Renal cortical epithelial cell (primary cell): ENCODE measurements around the gene SLC17A1. TPM values are rescaled to one million over a fixed set of nuclear protein-coding genes. Genes with fewer than 3 reads are reported as not detected.

Source experiments
- DNase-seq: peaks from one replicate; pipeline ENCODE4 v3.0.0-alpha.2; 2011; ENCODE audit warnings: low read depth
- total RNA-seq: library from RNA; depleted of rRNA; stranded (reverse); fragments of >200 nt; gene quantifications from 2 replicates; pipeline ENCODE4 v1.2.3, GENCODE V29; 2014

Gene SLC17A1, protein sequence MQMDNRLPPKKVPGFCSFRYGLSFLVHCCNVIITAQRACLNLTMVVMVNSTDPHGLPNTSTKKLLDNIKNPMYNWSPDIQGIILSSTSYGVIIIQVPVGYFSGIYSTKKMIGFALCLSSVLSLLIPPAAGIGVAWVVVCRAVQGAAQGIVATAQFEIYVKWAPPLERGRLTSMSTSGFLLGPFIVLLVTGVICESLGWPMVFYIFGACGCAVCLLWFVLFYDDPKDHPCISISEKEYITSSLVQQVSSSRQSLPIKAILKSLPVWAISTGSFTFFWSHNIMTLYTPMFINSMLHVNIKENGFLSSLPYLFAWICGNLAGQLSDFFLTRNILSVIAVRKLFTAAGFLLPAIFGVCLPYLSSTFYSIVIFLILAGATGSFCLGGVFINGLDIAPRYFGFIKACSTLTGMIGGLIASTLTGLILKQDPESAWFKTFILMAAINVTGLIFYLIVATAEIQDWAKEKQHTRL
- 7.6 and 18.4 TPM in 2 replicates for total RNA-seq

DNA sequence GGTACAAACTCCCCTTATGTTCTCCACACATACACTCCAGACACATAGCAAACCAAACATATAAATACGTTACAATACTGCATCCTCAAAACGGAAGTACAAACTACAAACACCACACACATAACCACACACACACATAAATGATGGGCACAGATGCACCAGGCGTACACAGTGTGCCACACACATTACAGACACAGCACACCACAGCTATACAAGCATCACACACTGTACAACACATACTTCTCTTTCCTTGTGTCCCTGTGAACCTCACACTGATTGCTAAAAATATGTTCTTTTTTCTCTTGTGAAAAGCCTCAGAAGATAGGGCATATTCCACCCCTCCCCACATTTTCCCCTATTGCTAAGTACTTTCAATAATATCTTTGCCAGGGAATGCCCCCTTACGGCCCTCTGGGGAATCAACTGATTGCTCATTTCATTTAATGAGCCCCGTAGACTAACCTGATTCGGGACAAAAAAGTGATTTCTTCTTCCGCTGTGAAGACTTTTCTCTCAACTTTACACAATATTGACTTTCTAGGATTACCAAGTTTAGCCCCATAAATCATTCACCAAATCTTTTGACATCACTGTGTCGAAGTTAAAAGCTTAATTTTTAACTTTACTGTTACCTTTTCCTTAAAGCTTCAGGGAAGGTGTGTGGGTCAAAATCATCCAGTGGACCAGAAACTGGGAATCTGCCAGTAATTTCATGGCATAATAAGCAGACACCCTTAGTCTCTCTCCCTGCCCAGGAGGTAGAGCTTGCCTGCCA lies at the start of gene SLC17A1:
SLC17A1 (minus strand) TSS at position 521 of the 775 bp plus-strand sequence. CDS start 1,495 bp downstream, outside the sequence.
- DNase-seq, result peak; percentile 93

DNA sequence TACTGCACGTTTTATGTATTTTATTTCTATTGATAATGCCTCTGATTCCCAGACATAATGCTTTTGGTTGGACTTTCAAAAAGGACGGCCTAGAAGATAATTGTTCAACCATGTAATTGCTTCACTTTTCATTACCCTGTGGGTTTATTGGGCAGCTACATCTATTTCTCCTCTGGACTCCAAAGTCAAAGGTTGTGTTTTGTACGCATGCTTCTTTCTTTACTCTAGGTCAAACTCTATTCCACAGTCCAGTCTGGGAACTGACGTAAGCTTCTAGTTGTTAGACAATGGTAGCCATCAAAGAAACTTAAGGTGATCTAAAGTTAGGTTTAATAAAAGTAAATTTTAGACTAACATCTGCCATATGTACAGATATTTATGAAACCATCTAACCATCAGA lies 48.7 kb upstream of the SLC17A1 start:
- DNase-seq, result peak; percentile 45

DNA sequence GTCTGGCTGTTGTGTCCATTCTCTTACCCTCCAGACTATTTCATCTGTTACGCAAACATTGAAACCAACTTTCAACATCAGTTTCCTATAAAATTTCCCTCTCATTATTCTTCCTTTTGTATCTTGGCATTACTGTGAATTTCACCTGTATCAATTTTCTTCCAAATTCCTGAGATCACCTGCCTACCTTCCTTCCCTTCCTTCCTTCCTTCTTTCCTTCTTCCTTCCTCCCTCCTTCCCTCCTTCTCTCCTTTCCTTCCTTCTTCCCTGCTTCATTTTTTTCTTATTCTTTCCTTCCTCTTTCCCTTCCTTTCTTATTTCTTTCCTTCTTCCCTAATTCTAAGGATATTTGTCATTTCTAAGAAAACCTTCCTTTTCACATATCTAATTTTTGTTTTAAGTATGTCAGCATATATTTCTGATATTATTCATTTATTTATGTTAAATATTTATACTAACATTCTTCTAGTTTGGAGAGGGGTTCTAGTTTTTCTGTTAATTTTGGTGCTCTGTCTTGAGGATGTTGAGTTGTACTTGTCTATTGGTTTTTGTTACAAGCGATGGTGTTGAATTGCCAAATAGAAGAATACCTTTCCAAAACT lies 47.0 kb upstream of the SLC17A1 start:
- no peak for DNase-seq

DNA sequence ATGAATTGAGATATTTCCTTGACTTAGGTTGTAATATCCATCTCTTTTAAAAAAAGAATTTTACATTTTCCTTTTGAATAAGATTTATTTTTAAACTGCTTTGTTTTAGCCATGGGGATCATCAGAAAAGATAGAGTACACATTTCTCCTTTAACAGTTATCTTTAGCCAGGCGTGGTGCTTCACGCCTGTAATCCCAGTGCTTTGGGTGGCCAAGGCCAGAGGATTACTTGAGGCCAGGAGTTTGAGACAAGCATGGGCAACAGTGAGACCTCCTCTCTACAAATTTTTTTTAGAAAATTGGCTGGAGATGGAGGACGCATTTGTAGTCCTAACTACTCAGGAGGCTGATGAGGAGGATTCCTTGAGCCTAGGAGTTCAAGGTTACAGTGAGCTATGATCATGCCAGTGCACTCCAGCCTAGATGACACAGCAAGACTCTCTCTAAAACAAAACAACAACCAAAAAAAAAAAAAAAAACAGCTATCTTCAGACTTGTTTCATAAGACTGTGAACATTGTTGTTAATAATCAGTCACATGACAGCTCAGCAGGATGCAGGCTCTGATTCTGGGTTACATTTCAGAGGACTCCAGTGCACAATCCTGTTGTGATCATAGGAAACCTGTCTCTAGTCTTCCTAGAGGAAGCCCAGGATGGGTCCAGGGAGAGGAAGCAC lies 44.2 kb upstream of the SLC17A1 start:
- DNase-seq, result peak; percentile 70

DNA sequence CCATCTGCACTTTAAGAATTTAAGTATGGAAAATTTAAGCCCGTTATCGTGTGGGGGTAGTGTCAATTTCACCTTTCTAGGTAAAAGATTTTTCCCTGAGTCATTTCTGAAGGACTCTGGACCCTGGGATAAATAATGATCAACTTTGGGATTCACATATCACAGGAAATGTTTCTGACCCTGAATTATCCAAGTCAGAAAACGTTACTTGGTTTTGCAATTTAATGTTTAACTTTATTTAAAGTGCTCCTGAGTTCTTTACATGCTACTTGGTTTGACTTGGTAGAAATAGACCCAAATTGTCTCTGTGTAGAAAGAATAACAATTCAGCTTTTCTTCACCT lies 43.7 kb upstream of the SLC17A1 start:
- DNase-seq, result peak; percentile 79

DNA sequence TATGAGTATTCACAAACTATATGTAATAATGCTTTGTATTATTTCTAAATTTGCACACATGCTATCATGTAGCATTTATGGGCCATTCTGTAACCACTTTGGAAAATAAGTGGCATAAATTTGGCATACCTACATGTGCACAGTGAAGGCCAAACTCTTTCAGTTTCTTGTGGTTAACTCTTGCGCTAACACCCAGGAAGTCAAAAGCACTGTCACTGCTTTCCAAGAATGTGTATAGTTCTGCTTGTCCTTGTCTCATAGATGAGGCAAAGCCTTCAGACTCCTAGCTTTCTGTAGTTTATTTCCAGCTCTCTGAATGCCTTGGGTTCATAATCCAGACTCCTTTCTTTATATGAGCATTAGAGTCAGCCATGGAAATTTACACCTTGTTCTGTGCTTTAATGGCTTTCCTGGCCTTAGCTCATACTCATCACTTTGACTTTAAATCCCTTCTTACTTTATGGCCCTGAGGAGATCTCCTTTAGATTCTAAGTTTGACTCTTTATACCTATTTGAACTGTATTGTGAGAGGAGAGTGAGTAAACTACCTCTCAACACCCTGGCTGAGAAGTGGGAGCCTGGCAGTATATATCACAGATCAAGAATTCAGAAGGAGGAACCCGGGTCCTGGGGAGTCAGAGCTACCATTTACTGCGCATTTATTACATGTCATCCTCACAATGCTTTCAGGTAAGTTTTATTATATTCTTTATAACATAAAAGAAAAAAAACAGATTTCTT lies 43.1 kb upstream of the SLC17A1 start:
- peak; percentile 77 for DNase-seq

DNA sequence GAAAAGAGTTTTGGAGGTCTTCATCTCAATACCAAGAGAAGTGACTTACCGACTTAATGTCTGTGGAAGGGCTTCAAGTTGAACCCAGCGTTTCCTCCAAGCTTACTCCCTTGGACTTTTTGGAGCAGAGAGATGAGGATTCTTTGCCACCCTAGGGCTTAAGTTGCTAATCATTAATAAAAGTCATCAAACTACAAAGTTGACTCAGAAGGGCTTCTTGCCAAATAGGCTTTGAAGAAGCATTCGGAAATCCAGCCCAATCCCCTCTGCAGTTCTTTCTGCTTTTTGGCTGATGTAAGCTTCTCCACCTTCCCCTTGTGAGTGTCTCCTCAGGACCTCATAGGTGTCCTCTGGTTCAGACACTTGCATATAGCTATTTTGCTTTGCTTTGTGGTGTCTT lies 42.3 kb upstream of the SLC17A1 start, which contains the start of gene SLC17A3:
SLC17A3 (minus strand) TSS at position 126 of the 400 bp plus-strand sequence. CDS start 5,856 bp downstream, outside the sequence.
- DNase-seq, result peak; percentile 92

DNA sequence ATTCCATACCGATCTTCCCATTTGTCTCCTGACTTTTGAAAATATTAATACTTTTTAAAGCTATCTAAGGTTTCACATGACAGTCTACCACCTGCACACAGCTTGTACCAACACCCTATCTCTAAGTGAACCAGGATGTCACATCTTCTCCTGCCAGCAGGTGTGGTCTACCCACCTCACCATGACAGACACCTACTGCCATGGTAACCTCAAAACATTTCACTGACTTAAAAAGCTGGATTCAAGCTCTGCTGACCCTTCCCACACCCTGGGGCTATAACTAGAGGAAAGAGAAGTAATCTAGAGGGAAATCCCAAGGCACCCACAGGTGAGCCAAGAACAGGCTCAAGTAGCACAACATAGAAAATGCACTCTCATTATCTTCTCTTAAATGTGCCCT lies 41.0 kb upstream of the SLC17A1 start:
- peak; percentile 64 for DNase-seq

DNA sequence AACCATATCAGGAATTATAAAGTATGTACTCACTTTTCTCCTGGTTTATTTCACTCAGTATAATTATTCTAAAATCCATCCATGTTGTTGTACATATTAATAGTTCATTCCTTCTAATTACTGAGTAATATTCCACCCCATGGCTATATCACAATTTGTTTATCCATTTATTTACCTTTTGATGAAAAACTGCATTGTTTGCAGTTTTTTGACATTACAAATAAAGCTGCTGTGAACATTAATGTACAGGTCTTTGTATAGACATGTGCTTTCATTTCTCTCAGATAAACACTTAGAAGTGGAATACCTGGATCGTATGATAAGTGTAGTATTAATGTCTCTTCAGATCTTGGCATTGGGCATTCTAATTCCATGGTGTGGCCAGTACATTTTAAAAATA lies 38.0 kb upstream of the SLC17A1 start:
- DNase-seq, result no peak

DNA sequence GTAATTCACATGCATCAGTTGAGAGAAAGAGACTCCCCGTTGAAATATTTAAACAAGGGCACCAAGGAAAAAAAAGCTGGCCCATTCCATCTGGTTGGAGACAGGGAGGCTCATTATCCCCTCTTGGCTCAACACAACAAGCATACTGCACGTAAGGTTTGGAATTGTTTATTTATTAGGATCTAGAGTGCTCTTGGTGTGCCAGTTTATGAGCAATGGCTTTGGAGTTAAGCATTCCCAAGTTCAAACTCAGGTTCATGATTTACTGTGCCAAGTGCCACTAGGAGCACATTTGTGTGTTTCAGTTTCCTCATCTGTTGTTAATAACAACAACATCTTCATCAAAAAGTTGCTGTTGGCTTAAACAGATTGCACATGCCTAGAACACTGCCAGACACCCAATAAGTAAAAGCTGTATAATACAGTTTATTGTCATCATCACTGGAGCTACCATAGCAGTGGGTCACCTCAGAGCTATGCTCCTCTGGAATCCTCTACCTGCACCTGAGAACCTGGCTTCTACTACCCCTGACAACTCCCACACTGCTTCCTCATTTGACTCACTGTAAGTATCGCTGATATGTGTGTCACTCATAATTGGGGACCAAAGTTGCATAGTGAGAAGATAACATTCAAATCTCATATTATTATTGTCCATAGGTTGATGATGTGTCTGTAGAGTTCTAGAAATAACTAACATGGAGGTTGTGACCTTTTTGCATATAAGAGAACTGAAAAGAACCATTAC lies 36.8 kb upstream of the SLC17A1 start:
- no peak for DNase-seq

DNA sequence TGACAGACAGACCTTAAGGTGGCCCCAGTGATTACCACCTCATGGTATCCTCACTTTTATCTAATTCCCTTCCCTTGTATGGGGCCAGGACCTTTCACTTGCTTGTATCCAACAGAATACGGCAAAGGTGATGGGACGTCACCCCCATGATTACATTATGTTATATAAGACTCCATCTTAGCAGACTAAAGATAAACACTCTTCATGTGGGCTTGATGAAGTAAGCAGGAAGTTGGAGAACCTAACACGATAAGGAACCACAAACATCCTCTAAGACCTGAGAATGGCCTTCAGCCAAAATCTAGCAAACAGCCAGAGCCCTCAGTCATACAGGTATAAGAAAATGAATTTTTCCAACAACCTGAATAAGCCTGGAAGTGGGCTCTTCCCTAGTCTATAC lies 34.2 kb upstream of the SLC17A1 start:
- DNase-seq, result no peak

DNA sequence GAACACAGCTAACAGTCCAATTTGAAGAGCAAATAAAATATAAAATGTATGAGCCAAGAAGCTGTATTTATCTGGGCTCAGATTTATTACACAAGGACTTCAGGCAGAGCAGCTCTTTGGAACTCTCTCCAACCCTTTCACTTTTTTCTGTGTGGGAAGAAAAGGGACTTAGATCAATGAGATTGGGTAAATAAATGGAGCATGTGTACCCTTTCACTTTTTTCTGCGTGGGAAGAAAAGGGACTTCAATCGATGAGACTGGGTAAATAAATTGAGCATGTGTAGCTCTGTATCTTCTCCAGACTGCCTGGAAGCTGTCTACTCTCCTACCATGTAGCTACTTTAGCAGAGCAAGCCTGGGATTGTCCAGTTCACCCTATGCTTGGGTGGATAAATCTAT lies 31.5 kb upstream of the SLC17A1 start:
- DNase-seq, result no peak

DNA sequence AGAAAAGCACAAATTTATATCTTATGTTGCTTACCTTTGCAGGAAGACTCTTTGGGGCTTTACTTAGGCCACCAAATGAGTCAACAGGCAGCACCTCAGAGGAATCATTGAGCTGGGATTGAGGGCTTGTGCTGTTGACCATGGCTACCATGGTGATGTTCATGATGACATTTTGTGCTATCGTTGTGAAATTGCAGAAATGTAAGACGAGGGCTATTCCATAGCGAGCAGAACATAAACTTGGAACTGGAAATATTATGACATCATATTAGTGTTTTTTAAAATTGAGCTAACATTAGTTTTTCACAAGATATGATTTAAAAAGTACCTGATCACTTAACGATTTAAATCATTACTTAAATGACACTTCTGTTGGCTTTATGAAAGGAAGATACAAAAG lies 30.3 kb upstream of the SLC17A1 start:
- DNase-seq, result no peak

DNA sequence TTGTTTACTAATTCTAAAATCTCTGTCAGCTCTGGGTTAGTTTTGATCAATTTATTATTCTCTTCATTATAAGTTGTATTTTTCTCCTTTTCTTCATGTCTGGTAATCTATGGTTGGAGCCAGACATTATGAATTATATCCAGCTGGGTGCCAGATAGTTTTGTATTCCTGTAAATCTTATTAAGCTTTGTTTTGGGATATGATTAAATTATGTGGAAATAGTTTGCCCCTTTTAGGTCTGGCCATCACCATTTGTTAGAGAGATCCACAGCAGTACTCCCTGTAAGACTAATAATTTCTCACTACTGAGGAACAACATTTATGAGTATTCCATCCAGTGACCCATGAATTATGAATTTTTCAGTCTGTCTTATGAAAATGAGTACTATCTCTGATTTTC lies 20.9 kb upstream of the SLC17A1 start:
- no peak for DNase-seq

DNA sequence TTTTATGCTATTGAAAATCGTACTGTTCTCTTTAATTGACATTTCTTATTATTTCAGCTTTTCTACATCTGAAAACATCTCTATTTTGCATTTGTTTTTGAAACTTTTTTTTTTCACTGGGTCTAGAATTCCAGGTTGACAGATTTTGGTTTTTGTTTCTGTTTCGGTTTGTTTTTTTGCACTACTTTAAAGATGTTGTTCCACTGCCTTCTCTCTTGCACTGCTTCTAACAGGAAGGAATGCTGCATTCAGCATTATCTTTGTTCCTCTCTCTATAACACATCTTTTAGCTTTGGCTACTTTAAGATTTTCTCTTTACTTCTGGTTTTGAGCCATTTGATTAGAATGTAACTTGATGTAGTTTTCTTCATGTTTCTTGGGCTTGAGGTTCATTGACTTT lies 20.1 kb upstream of the SLC17A1 start:
- DNase-seq, result no peak

DNA sequence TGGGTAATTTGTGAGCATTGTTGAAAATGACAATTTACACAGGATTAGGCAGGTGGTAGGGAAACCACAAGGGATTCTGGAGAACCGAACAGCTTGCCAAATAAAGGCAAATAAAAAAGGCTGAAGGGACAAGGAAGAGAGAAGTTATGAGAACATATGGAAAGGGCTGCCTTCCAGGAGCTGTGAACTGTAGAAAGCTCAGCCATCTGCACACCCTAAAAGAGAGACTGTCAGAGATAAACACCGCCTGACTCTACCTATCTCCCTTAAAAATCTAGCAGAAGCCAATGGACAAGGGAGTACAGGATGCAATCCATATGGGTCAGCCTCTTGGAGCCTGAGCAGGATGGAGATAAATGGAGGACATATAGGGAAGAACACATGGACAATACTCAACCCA lies 12.7 kb upstream of the SLC17A1 start:
- DNase-seq, result no peak

DNA sequence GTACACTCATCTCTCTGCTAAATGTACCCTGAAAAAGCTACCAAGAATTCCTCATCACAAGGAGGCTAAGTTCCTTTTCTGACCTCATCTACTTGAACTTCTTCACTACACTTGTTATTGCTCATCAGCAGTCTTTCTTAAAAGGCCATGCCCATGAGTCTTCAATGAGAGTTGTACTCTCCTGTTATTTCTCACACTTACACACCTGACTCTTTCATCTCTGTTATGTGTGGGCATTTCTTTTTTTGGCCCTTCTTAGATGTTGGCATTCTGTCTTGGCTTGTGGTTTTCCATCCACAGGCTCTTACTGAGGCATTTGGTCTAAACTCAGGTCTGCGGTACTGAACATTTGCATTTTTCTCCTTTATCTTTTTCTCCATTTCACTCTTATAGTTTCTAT lies 10.7 kb upstream of the SLC17A1 start:
- DNase-seq, result no peak

DNA sequence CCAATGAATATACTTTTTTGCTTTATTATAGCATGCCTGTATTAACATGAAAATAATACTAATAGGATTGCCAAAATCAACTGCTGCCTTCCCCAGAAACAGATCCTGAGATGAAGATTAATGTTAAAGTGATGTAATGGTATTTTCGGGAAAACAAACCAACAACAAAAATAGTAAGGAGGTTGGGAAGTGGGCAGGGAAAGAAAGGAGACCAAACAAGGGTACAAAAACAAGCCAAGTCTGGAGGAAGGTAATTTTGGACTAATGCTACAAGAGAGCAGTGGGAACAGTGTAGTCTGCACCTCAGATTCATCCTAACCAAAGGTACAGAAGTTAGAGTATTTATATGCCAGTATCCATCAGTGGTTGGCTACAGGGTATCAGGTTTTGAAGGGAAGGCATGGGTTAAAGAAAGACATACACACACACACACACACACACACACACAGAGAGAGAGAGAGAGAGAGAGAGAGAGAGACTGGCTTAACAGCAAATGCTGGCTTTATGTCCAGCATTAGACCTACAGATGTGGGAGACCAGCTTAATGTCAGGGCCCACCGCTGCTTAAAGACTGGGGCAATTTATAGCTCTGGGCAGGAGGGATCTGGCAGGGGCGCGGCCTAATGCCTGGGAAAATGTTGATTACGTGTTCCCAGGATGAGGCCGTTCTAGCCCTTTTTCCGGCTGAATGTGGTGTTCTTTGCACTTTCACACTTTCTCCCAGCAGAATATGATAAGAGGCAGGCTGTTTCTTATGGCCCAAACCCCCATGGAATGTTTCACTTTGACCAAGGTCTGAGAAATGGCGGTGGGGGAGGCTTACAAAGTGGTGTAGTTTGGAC lies 3.8 kb upstream of the SLC17A1 start:
- no peak for DNase-seq

DNA sequence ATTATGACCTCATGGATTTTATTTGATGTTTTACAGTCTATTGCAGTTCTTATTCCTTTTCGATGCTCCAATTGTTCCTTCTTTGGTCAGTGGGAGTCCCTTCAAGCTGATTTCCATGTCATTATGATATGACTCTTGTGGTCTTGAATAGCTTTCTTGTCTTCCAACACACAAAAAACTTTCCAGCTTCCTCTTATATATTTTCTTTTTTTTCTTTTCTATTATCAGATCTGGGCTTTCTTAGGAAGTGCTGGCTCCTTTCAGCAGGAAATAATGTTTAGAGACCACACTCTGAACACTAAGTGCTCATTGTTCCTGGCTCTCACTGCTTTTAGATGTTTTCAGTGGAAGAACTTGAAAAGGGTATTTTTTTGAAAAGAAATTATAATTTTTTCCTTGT lies 3.1 kb upstream of the SLC17A1 start:
- DNase-seq, result no peak

DNA sequence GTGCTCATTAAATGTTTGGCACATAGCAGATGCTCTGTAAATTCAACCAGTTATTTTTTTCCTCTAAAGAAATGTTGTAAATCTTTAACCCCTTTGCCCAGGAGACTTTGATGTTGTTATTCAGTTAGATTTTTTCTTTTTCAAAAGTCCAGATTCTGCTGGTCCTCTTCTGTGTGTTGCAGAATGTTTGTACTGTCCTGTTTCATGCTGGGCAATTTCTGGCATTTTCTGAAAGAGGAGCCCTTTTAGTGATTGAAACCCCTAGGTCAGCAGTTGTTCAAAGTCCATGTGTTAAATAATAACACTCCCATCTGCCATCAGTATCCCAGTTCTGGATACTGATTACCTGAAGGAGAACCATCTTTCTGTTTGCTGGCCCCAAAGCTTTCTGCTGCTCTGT lies 1.3 kb upstream of the SLC17A1 start:
- DNase-seq, result peak; percentile 15
